H9 (cell line): Measurements from ENCODE around the gene RRBP1. TPM values are rescaled to one million over a fixed set of nuclear protein-coding genes. Genes with fewer than 3 reads are reported as not detected.

Experiments
- DNase-seq: peaks from one replicate; pipeline ENCODE4 v3.0.0-alpha.2; 2017
- H2AFZ ChIP-seq: one replicate; pipeline ENCODE4 v1.6.1; 2013; ENCODE audit warnings: mild to moderate bottlenecking, low read length, control low read depth, moderate library complexity
- H2AK5ac ChIP-seq: 2 replicates; pipeline ENCODE4 v1.6.1; 2013; ENCODE audit warnings: low read length, control low read depth, mixed read lengths; ENCODE audit not compliant: insufficient read length
- H2BK120ac ChIP-seq: one replicate; pipeline ENCODE4 v1.6.1; 2013; ENCODE audit warnings: low read depth, mild to moderate bottlenecking, low read length, control low read depth, inconsistent platforms; ENCODE audit not compliant: poor library complexity, severe bottlenecking
- H2BK12ac ChIP-seq: 2 replicates; pipeline ENCODE4 v1.6.1; 2013; ENCODE audit warnings: low read length, control low read depth, mixed read lengths, low read depth; ENCODE audit not compliant: insufficient read length
- H2BK15ac ChIP-seq: 2 replicates; pipeline ENCODE4 v1.6.1; 2013; ENCODE audit warnings: low read depth, low read length, control low read depth
- H2BK20ac ChIP-seq: one replicate; pipeline ENCODE4 v1.6.1; 2013; ENCODE audit warnings: low read depth, mild to moderate bottlenecking, low read length, control low read depth, inconsistent platforms; ENCODE audit not compliant: poor library complexity, severe bottlenecking
- H2BK5ac ChIP-seq: 2 replicates; pipeline ENCODE4 v1.6.1; 2013; ENCODE audit warnings: low read length, control low read depth, mixed read lengths; ENCODE audit not compliant: insufficient read length
- H3K14ac ChIP-seq: 2 replicates; pipeline ENCODE4 v1.6.1; 2013; ENCODE audit warnings: low read length, control low read depth; ENCODE audit not compliant: insufficient read depth
- H3K18ac ChIP-seq: 2 replicates; pipeline ENCODE4 v1.6.1; 2013; ENCODE audit warnings: low read depth, mild to moderate bottlenecking, mixed read lengths, low read length, control low read depth; ENCODE audit not compliant: insufficient read length
- H3K23ac ChIP-seq: 2 replicates; pipeline ENCODE4 v1.6.1; 2013; ENCODE audit warnings: low read length, control low read depth, mixed read lengths, low read depth; ENCODE audit not compliant: insufficient read length
- H3K23me2 ChIP-seq: 2 replicates; pipeline ENCODE4 v1.6.1; 2013; ENCODE audit warnings: low read depth, mild to moderate bottlenecking, mixed read lengths, low read length, control low read depth; ENCODE audit not compliant: insufficient read length, poor library complexity, severe bottlenecking
- H3K27ac ChIP-seq: 2 replicates; pipeline ENCODE4 v1.5.1; 2013; ENCODE audit warnings: low read length, control low read depth, mixed read lengths, low read depth; ENCODE audit not compliant: insufficient read length
- H3K27me3 ChIP-seq: 2 replicates; pipeline ENCODE4 v1.6.1; 2013; ENCODE audit warnings: low read length, control low read depth, inconsistent platforms; ENCODE audit not compliant: insufficient read depth
- H3K4ac ChIP-seq: 2 replicates; pipeline ENCODE4 v1.6.1; 2013; ENCODE audit warnings: low read depth, mild to moderate bottlenecking, control low read depth, inconsistent platforms, low read length, moderate library complexity
- H3K4me1 ChIP-seq: 2 replicates; pipeline ENCODE4 v1.6.1; 2013; ENCODE audit warnings: low read length, control low read depth, inconsistent platforms; ENCODE audit not compliant: insufficient read depth
- H3K4me2 ChIP-seq: 2 replicates; pipeline ENCODE4 v1.6.1; 2013; ENCODE audit warnings: low read length, control low read depth, mixed read lengths; ENCODE audit not compliant: insufficient read length, insufficient read depth
- H3K56ac ChIP-seq: 2 replicates; pipeline ENCODE4 v1.6.1; 2013; ENCODE audit warnings: low read depth, mild to moderate bottlenecking, mixed read lengths, low read length, control low read depth; ENCODE audit not compliant: insufficient read length
- H3K79me1 ChIP-seq: 2 replicates; pipeline ENCODE4 v1.6.1; 2013; ENCODE audit warnings: low read depth, mild to moderate bottlenecking, moderate library complexity, low read length, control low read depth, inconsistent platforms; ENCODE audit not compliant: insufficient read depth, poor library complexity, severe bottlenecking
- H3K79me2 ChIP-seq: 2 replicates; pipeline ENCODE4 v1.6.1; 2013; ENCODE audit warnings: low read length, control low read depth, inconsistent platforms; ENCODE audit not compliant: insufficient read depth
- H3K9ac ChIP-seq: 2 replicates; pipeline ENCODE4 v1.6.1; 2013; ENCODE audit warnings: low read length, control low read depth, mixed read lengths; ENCODE audit not compliant: insufficient read length; ENCODE audit errors: extremely low read depth
- H3K9me3 ChIP-seq: one replicate; pipeline ENCODE4 v1.6.1; 2013; ENCODE audit warnings: low read depth, low read length, inconsistent platforms; ENCODE audit not compliant: control insufficient read depth
- H3T11ph ChIP-seq: one replicate; pipeline ENCODE4 v1.6.1; 2013; ENCODE audit warnings: mild to moderate bottlenecking, low read length, control low read depth, inconsistent platforms
- H4K20me1 ChIP-seq: one replicate; pipeline ENCODE4 v1.6.1; 2013; ENCODE audit not compliant: control insufficient read depth, insufficient read length, insufficient read depth
- H4K5ac ChIP-seq: 2 replicates; pipeline ENCODE4 v1.6.1; 2013; ENCODE audit warnings: low read depth, mild to moderate bottlenecking, mixed read lengths, low read length, control low read depth; ENCODE audit not compliant: insufficient read length
- H4K8ac ChIP-seq: replicated peaks from 2 replicates; pipeline ENCODE4 v1.6.1; 2013; ENCODE audit warnings: low read length, control low read depth, mixed read lengths, low read depth; ENCODE audit not compliant: insufficient read length
- H4K91ac ChIP-seq: 2 replicates; pipeline ENCODE4 v1.6.1; 2013; ENCODE audit warnings: low read depth, mild to moderate bottlenecking, moderate library complexity, mixed read lengths, low read length, control low read depth; ENCODE audit not compliant: insufficient read length
- H3K27ac Mint-ChIP-seq, 3 experiments: 2 replicates in 2 of 3; 3 replicates in 1 of 3; pipeline ENCODE4 v1.8.0; 2020 to 2021; ENCODE audit warnings: mixed read lengths in 3 of 3, mild to moderate bottlenecking in 1 of 3, moderate library complexity in 1 of 3
- H3K27me3 Mint-ChIP-seq: 2 replicates; pipeline ENCODE4 v1.8.0; 2021; ENCODE audit warnings: low read depth, mild to moderate bottlenecking, moderate library complexity, mixed read lengths
- H3K36me3 Mint-ChIP-seq, 3 experiments: 2 replicates in 2 of 3; 3 replicates in 1 of 3; pipeline ENCODE4 v1.8.0; 2020 to 2021; ENCODE audit warnings: low read depth in 3 of 3, mixed read lengths in 3 of 3; ENCODE audit not compliant: insufficient read depth in 1 of 3
- H3K4me1 Mint-ChIP-seq, 2 experiments: 2 replicates each; pipeline ENCODE4 v1.8.0; 2020; ENCODE audit warnings: mixed read lengths in 2 of 2
- H3K4me3 Mint-ChIP-seq, 2 experiments: 2 replicates in 1 of 2; 3 replicates in 1 of 2; pipeline ENCODE4 v1.8.0; 2020 to 2021; ENCODE audit warnings: mild to moderate bottlenecking in 2 of 2, mixed read lengths in 2 of 2, moderate library complexity in 1 of 2
- H3K9me3 Mint-ChIP-seq, 2 experiments: 2 replicates in 1 of 2; 3 replicates in 1 of 2; pipeline ENCODE4 v1.8.0; 2020; ENCODE audit warnings: mild to moderate bottlenecking in 2 of 2, mixed read lengths in 2 of 2, moderate library complexity in 1 of 2
- CTCF ChIP-seq: fragments of 200-600 bp; sonication (generic); conservative IDR thresholded peaks from 3 replicates; pipeline ENCODE4 v1.8.0; 2021; ENCODE audit warnings: antibody characterized with exemption, mild to moderate bottlenecking
- WGBS: extraction: QIAGEN DNeasy Blood & Tissue Kit; methylation state at CpG from one replicate; pipeline ENCODE4 v1.1.7; 2013; ENCODE audit warnings: missing lambda C conversion rate, low lambda C conversion rate, mixed read lengths; ENCODE audit not compliant: insufficient read length; ENCODE audit errors: extremely low coverage; 5-methylcytosine and 5-hydroxymethylcytosine counted together
- total RNA-seq: library from RNA; stranded (reverse); gene quantifications from 2 replicates; pipeline ENCODE4 v1.2.1, GENCODE V29; 2021

The RRBP1 gene
- total RNA-seq, 1 experiment from 2014 or later, result 97.8 TPM

GRCh38 chr20:17651760-17652388 is 30.2 kb downstream of the RRBP1 start:
- H4K8ac ChIP-seq, result no peak overlapping the region
- no peak overlapping the region for H2BK5ac ChIP-seq
- no peaks in the 10 kb centered on the region for H3K9me3 Mint-ChIP-seq
- H3T11ph ChIP-seq, result no peak overlapping the region
- DNase-seq, result no peak
- peaks cover 24% of the 10 kb centered on the region; the same call in 1 of the 2 replicates for H3K79me2 ChIP-seq
- no peak overlapping the region for H3K9ac ChIP-seq
- H4K5ac ChIP-seq, result no peak overlapping the region
- WGBS, result no CpG with 5 or more reads among the region's 2 CpGs
- H2BK12ac ChIP-seq, result no peak overlapping the region
- H3K27ac ChIP-seq, result no peak overlapping the region
- no peak overlapping the region for H2BK20ac ChIP-seq
- no peak overlapping the region for H3K4ac ChIP-seq
- no peaks in the 10 kb centered on the region for H3K23me2 ChIP-seq
- H3K27me3 ChIP-seq, result no peaks in the 10 kb centered on the region
- H3K36me3 Mint-ChIP-seq, result peaks cover 13 to 16% (median 15%) of the 10 kb centered on the region in 3 experiments; a peak in 6 of 7 replicates
- no peak overlapping the region for H2AK5ac ChIP-seq
- H3K79me1 ChIP-seq, result peaks cover 5% of the 10 kb centered on the region
- H3K27ac Mint-ChIP-seq, result peak overlapping the region in 2 of 3 experiments; percentile 61 to 69; a peak in 3 of 7 replicates
- H3K4me1 Mint-ChIP-seq, result peaks cover 51 to 58% of the 10 kb centered on the region in 2 experiments
- no peak overlapping the region for H2AFZ ChIP-seq
- TF ChIP-seq CTCF, result no peak
- H3K23ac ChIP-seq, result no peak overlapping the region
- H3K4me1 ChIP-seq, result no peaks in the 10 kb centered on the region; the same call in 1 of the 2 replicates
- no peaks in the 10 kb centered on the region for H3K9me3 ChIP-seq
- no peak overlapping the region for H3K18ac ChIP-seq
- H2BK15ac ChIP-seq, result no peak overlapping the region
- no peaks in the 10 kb centered on the region for H4K20me1 ChIP-seq
- H3K56ac ChIP-seq, result no peak overlapping the region
- H2BK120ac ChIP-seq, result no peak overlapping the region
- no peak overlapping the region for H3K4me2 ChIP-seq
- no peak overlapping the region for H4K91ac ChIP-seq
- H3K14ac ChIP-seq, result no peak overlapping the region; the same call in 1 of the 2 replicates
- H3K27me3 Mint-ChIP-seq, result no peaks in the 10 kb centered on the region
- H3K4me3 Mint-ChIP-seq, result no peak overlapping the region
